Mesendoderm (in vitro differentiated cells): ENCODE measurements around the gene LRRC28.

Experiments used
- DNase-seq: peaks from one replicate; pipeline ENCODE4 v3.0.0; 2013
- H2AK5ac ChIP-seq: 2 replicates; pipeline ENCODE4 v1.6.1; 2013; ENCODE audit warnings: low read length, inconsistent platforms
- H2BK120ac ChIP-seq: 2 replicates; pipeline ENCODE4 v1.6.1; 2013; ENCODE audit warnings: low read depth, mild to moderate bottlenecking, low read length, moderate library complexity, mixed read lengths
- H2BK15ac ChIP-seq: replicated peaks from 2 replicates; pipeline ENCODE4 v1.6.1; 2013; ENCODE audit warnings: low read depth, mild to moderate bottlenecking, moderate library complexity
- H2BK5ac ChIP-seq: 2 replicates; pipeline ENCODE4 v1.6.1; 2013; ENCODE audit warnings: low read length, inconsistent platforms
- H3K18ac ChIP-seq: 2 replicates; pipeline ENCODE4 v1.6.1; 2013; ENCODE audit warnings: mild to moderate bottlenecking, low read length, mixed read lengths
- H3K23ac ChIP-seq: one replicate; pipeline ENCODE4 v1.6.1; 2013; ENCODE audit warnings: low read length
- H3K27ac ChIP-seq: 2 replicates; pipeline ENCODE4 v1.5.1; 2013; ENCODE audit warnings: low read depth, mild to moderate bottlenecking, inconsistent platforms, low read length, moderate library complexity
- H3K27me3 ChIP-seq: 2 replicates; pipeline ENCODE4 v1.6.1; 2013; ENCODE audit warnings: low read length, control low read depth, mild to moderate bottlenecking, inconsistent platforms; ENCODE audit not compliant: insufficient read depth, poor library complexity
- H3K36me3 ChIP-seq: 2 replicates; pipeline ENCODE4 v1.6.1; 2013; ENCODE audit warnings: low read length, inconsistent platforms; ENCODE audit not compliant: control insufficient read depth, insufficient read depth
- H3K4ac ChIP-seq: one replicate; pipeline ENCODE4 v1.6.1; 2013; ENCODE audit warnings: low read depth, mild to moderate bottlenecking, low read length, moderate library complexity
- H3K4me1 ChIP-seq: 2 replicates; pipeline ENCODE4 v1.6.1; 2013; ENCODE audit warnings: low read depth, low read length, inconsistent platforms; ENCODE audit not compliant: control insufficient read depth
- H3K4me2 ChIP-seq: 2 replicates; pipeline ENCODE4 v1.6.1; 2013; ENCODE audit warnings: low read length
- H3K4me3 ChIP-seq: 2 replicates; pipeline ENCODE4 v1.5.1; 2013; ENCODE audit warnings: mild to moderate bottlenecking, low read length
- H3K56ac ChIP-seq: one replicate; pipeline ENCODE4 v1.6.1; 2013; ENCODE audit warnings: low read length
- H3K79me1 ChIP-seq: 2 replicates; pipeline ENCODE4 v1.6.1; 2013; ENCODE audit warnings: low read length, inconsistent platforms
- H3K79me2 ChIP-seq: 2 replicates; pipeline ENCODE4 v1.6.1; 2013; ENCODE audit warnings: mild to moderate bottlenecking, low read length; ENCODE audit not compliant: control insufficient read depth, insufficient read depth
- H3K9ac ChIP-seq: 2 replicates; pipeline ENCODE4 v1.6.1; 2013; ENCODE audit warnings: low read length, inconsistent platforms
- H4K5ac ChIP-seq: one replicate; pipeline ENCODE4 v1.6.1; 2013; ENCODE audit warnings: low read length
- H4K8ac ChIP-seq: one replicate; pipeline ENCODE4 v1.6.1; 2013; ENCODE audit warnings: low read depth, mild to moderate bottlenecking, control low read depth, low read length, moderate library complexity
- WGBS: extraction: QIAGEN DNeasy Blood & Tissue Kit; methylation state at CpG from one replicate; pipeline ENCODE4 v1.1.7; 2013; ENCODE audit warnings: low lambda C conversion rate, missing lambda C conversion rate; ENCODE audit not compliant: insufficient coverage; ENCODE audit errors: extremely low coverage; 5-methylcytosine and 5-hydroxymethylcytosine counted together

Gene LRRC28

DNA sequence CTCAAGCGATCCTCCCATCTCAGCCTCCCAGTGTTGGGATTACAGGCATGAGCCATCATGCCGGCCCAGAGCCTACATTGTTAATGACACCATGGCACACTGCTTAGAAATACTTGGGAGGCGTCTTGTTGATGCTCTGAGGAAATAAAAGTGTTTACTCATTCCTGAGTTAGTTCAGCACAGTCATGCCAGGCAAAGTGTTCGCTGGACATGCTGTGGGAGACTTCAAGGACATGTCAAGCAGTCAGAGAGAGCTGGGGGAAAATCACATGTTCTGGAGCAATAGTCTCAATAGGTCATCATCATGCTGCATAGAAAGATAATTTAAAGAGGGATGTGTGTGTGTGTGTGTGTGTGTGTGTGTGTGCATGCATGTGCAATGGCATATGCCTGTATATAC is 39.4 kb upstream of the LRRC28 start:
- Histone ChIP-seq H3K9ac (no peak overlapping the region), H3K4me2 (no peak overlapping the region), H3K27ac (no peak overlapping the region), H2BK15ac (no peak overlapping the region), H2AK5ac (no peak overlapping the region), H3K36me3 (no peaks in the 10 kb centered on the region), H3K4me1 (no peaks in the 10 kb centered on the region), H3K56ac (no peak overlapping the region), H3K27me3 (no peaks in the 10 kb centered on the region), H3K4ac (no peak overlapping the region), H2BK120ac (no peak overlapping the region), H4K5ac (no peak overlapping the region), H3K79me2 (no peaks in the 10 kb centered on the region), H4K8ac (no peak overlapping the region), H3K4me3 (no peak overlapping the region), H3K23ac (no peak overlapping the region), H2BK5ac (no peak overlapping the region), H3K79me1 (no peaks in the 10 kb centered on the region), H3K18ac (no peak overlapping the region)
- WGBS, result no CpG with 5 or more reads among the region's 4 CpGs
- DNase-seq, result no peak

DNA sequence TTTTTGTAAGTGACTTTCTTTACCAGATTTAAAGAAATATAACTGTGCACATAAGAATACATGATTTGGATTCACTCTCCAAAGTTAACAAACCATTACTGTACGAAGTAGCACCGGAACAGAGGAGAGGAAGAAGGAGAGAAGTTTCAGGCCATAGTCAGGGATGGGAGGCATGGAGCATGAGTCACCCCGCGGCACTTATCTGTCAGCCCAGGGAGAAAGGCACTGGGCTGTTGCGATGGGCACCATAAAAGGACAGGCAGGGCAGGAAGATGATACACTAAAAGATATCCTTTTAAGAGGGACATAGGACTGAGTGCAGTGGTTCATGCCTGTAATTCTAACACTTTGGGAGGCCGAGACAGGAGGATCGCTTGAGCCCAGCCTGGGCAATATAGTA is 38.9 kb upstream of the LRRC28 start:
- WGBS, result no CpG with 5 or more reads among the region's 7 CpGs
- no peak overlapping the region for H2BK15ac ChIP-seq

DNA sequence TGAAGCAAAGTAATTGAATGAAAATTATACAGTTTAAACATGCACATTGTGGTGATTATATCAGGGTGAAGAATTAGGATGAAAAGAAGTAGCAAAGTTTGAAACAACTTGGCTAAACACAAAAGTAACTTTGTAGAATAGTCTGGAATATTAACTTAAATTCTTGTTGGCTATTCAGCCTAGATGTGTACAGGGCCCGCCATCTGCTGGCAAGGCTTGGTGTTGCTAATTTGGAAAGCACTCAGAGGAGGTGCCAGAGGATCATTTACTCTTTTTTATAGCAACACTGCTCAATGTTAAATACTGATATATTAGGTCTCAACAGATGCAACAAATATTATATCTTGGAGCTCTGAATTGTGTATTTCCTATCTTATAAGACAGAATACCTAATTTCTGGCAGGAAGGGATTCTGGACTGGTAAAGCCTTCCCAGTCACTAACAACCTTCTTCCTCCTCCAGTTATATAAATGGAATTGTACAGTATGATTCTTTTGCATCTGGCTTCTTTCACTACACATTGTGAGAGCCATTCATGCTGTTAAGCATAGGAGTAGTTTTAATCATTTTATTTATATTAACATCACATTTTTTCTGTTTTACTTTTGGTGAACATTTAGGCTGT is 38.0 kb upstream of the LRRC28 start:
- peak; percentile 61 for DNase-seq
- no peak overlapping the region for H3K56ac ChIP-seq
- no peak overlapping the region for H4K8ac ChIP-seq
- H4K5ac ChIP-seq, result no peak overlapping the region
- H3K4me3 ChIP-seq, result no peak overlapping the region
- no peak overlapping the region for H2BK5ac ChIP-seq
- H3K79me1 ChIP-seq, result no peaks in the 10 kb centered on the region
- H3K4ac ChIP-seq, result no peak overlapping the region
- H2AK5ac ChIP-seq, result no peak overlapping the region
- no peak overlapping the region for H3K27ac ChIP-seq
- H3K9ac ChIP-seq, result no peak overlapping the region
- no peaks in the 10 kb centered on the region for H3K27me3 ChIP-seq
- no peak overlapping the region for H2BK15ac ChIP-seq
- H2BK120ac ChIP-seq, result no peak overlapping the region
- no peak overlapping the region for H3K4me2 ChIP-seq
- no peak overlapping the region for H3K18ac ChIP-seq
- H3K23ac ChIP-seq, result no peak overlapping the region
- no peaks in the 10 kb centered on the region for H3K79me2 ChIP-seq
- WGBS, result no CpG with 5 or more reads among the region's 1 CpG
- H3K36me3 ChIP-seq, result no peaks in the 10 kb centered on the region
- H3K4me1 ChIP-seq, result no peaks in the 10 kb centered on the region

More for the DNA sequence above, 38.9 kb upstream of the LRRC28 start:
- Histone ChIP-seq H3K79me1 (no peaks in the 10 kb centered on the region), H4K5ac (no peak overlapping the region), H3K9ac (no peak overlapping the region), H3K23ac (no peak overlapping the region), H3K4me2 (no peak overlapping the region), H3K36me3 (no peaks in the 10 kb centered on the region), H3K27ac (no peak overlapping the region), H4K8ac (no peak overlapping the region), H3K79me2 (no peaks in the 10 kb centered on the region), H3K56ac (no peak overlapping the region), H3K27me3 (no peaks in the 10 kb centered on the region), H3K18ac (no peak overlapping the region), H2AK5ac (no peak overlapping the region), H3K4me1 (no peaks in the 10 kb centered on the region), H2BK120ac (no peak overlapping the region), H3K4me3 (no peak overlapping the region), H2BK5ac (no peak overlapping the region), H3K4ac (no peak overlapping the region)
- peak; percentile 53 for DNase-seq

DNA sequence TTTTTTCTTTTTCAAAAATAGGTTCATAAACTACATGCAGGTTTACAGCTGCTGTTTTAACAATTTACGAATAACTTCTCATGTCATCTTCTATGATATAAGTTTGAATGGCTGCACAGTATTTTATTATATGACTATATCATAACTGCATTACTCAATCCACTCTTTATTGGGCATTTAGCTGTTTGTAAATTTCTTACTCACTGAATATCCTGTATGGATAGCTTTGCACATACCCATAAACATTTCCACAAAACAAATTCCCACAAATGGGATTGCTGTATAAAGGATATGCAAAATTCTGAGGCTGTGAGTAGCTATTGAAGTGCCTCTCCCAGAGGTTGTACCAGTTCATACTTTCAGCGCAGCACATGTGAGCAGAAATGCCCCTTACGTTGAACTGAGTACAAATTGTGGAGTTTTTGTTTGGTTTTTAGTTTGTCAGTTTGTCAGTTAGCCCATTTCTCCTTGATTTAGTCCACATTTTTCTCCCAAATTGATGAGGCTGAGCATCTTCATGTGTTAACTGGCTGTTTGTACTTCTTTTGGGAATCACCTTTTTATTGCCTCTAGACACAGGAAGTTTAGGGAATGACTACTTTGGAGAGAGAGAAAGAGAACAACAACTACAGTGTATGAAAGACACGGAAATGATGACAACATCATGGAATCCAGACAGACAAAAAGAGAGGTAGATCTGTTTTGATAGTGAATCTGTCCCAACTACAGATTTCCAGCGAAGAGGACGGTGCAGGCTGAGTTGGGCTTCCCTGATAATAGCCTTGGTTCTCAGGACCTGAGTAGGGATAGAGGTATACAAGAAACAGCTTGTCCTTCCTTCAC is 26.7 kb upstream of the LRRC28 start:
- Histone ChIP-seq H3K4me3 (no peak overlapping the region), H3K9ac (no peak overlapping the region), H4K5ac (no peak overlapping the region), H3K18ac (no peak overlapping the region), H2BK15ac (no peak overlapping the region), H3K56ac (no peak overlapping the region), H2BK120ac (no peak overlapping the region), H3K79me2 (no peaks in the 10 kb centered on the region), H3K23ac (no peak overlapping the region), H2BK5ac (no peak overlapping the region), H2AK5ac (no peak overlapping the region), H3K36me3 (peaks cover 5% of the 10 kb centered on the region), H3K4me2 (no peak overlapping the region), H3K4ac (no peak overlapping the region), H4K8ac (no peak overlapping the region), H3K27ac (no peak overlapping the region), H3K79me1 (no peaks in the 10 kb centered on the region), H3K27me3 (no peaks in the 10 kb centered on the region), H3K4me1 (no peaks in the 10 kb centered on the region)
- no peak for DNase-seq
- no CpG with 5 or more reads among the region's 6 CpGs for WGBS

DNA sequence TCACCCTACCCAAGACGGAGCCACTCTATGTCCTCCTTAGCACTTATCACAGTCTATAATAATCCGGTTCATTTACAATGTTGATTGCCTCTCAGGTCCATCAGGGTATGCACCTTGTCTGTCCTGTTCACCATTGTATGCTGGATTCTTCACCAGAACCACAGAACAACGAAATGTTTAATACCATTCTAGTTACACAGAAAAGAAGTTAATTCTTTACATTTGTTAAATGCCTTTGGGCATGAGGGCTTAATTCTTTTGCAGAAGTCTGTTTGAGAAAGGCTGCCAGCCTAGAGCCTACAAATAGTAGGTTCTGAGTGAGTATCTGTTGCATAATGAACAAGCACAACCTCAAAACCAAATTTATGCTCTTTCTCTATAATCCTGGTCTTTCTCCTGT is 24.5 kb upstream of the LRRC28 start:
- Histone ChIP-seq H3K27ac (no peak overlapping the region), H3K4me1 (no peaks in the 10 kb centered on the region), H2BK15ac (no peak overlapping the region), H4K8ac (no peak overlapping the region), H3K36me3 (peaks cover 5% of the 10 kb centered on the region), H3K56ac (no peak overlapping the region), H3K9ac (no peak overlapping the region), H4K5ac (no peak overlapping the region), H3K27me3 (no peaks in the 10 kb centered on the region), H2AK5ac (no peak overlapping the region), H3K4ac (no peak overlapping the region), H3K4me2 (no peak overlapping the region), H3K18ac (no peak overlapping the region), H3K79me2 (no peaks in the 10 kb centered on the region), H3K23ac (no peak overlapping the region), H3K4me3 (no peak overlapping the region), H3K79me1 (no peaks in the 10 kb centered on the region), H2BK5ac (no peak overlapping the region), H2BK120ac (no peak overlapping the region)
- WGBS, result no CpG with 5 or more reads among the region's 3 CpGs
- no peak for DNase-seq
